SU-DHL-6 (cell line): ENCODE data around the gene SUGP1.

Experiments
- EZH2phosphoT487 ChIP-seq: fragments of 200-600 bp; sonication (generic), shearing (Covaris generic); conservative IDR thresholded peaks from 2 replicates; pipeline ENCODE4 v1.6.1; 2018; ENCODE audit warnings: mild to moderate bottlenecking, antibody characterized with exemption, low read length, moderate library complexity, mixed read lengths
- TF ChIP-seq, protein P1 (sequence below): fragments of 200-600 bp; sonication (generic); IDR thresholded peaks from one replicate; pipeline ENCODE4 v1.5.1; 2017; ENCODE audit warnings: antibody characterized with exemption, mild to moderate bottlenecking, low read length, moderate library complexity; ENCODE audit not compliant: insufficient read depth, poor library complexity, severe bottlenecking

DNA sequence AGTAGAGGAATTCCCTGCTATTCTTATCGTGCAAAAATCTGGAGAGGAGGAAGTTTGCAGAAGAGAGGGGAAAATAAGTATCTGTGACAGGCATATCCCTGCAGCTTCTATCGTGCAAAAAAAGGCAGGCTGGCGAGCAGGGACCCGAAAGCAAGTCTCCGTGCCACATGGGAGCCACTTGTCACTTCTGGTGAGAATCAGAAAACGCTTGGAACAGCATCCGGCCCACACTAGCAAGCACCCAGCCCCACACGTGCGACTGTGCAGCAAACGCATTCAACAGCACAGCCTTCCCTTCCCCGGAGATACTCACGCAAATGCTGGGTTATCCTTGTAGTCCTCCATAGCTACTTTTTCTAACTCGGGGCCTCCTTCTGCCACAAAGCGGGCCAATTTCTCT is 16.9 kb downstream of the SUGP1 start:
- TF ChIP-seq, protein P1, sequence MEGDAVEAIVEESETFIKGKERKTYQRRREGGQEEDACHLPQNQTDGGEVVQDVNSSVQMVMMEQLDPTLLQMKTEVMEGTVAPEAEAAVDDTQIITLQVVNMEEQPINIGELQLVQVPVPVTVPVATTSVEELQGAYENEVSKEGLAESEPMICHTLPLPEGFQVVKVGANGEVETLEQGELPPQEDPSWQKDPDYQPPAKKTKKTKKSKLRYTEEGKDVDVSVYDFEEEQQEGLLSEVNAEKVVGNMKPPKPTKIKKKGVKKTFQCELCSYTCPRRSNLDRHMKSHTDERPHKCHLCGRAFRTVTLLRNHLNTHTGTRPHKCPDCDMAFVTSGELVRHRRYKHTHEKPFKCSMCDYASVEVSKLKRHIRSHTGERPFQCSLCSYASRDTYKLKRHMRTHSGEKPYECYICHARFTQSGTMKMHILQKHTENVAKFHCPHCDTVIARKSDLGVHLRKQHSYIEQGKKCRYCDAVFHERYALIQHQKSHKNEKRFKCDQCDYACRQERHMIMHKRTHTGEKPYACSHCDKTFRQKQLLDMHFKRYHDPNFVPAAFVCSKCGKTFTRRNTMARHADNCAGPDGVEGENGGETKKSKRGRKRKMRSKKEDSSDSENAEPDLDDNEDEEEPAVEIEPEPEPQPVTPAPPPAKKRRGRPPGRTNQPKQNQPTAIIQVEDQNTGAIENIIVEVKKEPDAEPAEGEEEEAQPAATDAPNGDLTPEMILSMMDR = no peak
- TF ChIP-seq EZH2phosphoT487 = no peak
